PC-9 (cell line): Measurements from ENCODE around the gene SFTA2. TPM values are rescaled to one million over a fixed set of nuclear protein-coding genes. Genes with fewer than 3 reads are reported as not detected.

ENCODE experiments used
- BruUV-seq: library from RNA; stranded (reverse); fragments of 400-500 nt; replicated peaks from 2 replicates; lab custom pipeline; 2021; lab: Mats Ljungman, UMichigan
- CTCF ChIA-PET: fragments of 300-600 bp; sonication (Branson Sonifier 250); formaldehyde crosslinking; loops from one replicate; lab custom pipeline; 2022; ENCODE audit warnings: antibody characterized with exemption; lab: Charles Lee
- POLR2A ChIA-PET: fragments of 300-600 bp; sonication (Branson Sonifier 250); formaldehyde crosslinking; loops from one replicate; lab custom pipeline; 2022; ENCODE audit warnings: antibody characterized with exemption; ENCODE audit not compliant: unreplicated experiment; lab: Charles Lee
- DNase-seq, 2 experiments: peaks; one replicate each; pipeline versions ENCODE4 v3.0.0 to v3.0.0-alpha.2; 2015 to 2022; ENCODE audit warnings: mixed read lengths in 1 of 2
- H2AFZ ChIP-seq: fragments of 200-600 bp; sonication (generic); 2 replicates; pipeline ENCODE4 v1.8.1; 2017; ENCODE audit warnings: antibody characterized with exemption
- H3F3A ChIP-seq: fragments of 200-600 bp; sonication (generic); 2 replicates; pipeline ENCODE4 v1.8.1; 2017; ENCODE audit warnings: antibody characterized with exemption, mild to moderate bottlenecking, low read depth; ENCODE audit not compliant: insufficient read depth
- H3K27ac ChIP-seq: fragments of 200-600 bp; sonication (generic); 2 replicates; pipeline ENCODE4 v1.6.1; 2016; ENCODE audit warnings: mixed run types
- H3K27me3 ChIP-seq: fragments of 200-600 bp; sonication (generic); 2 replicates; pipeline ENCODE4 v1.6.1; 2016; ENCODE audit warnings: low read depth, mixed run types; ENCODE audit not compliant: insufficient read depth
- H3K36me3 ChIP-seq: fragments of 200-600 bp; sonication (generic); 2 replicates; pipeline ENCODE4 v1.6.1; 2016; ENCODE audit warnings: low read depth, mixed run types
- H3K4me1 ChIP-seq: fragments of 200-600 bp; sonication (generic); replicated peaks from 2 replicates; pipeline ENCODE4 v1.6.1; 2016; ENCODE audit warnings: mixed run types; ENCODE audit not compliant: insufficient read depth
- H3K4me2 ChIP-seq: fragments of 200-600 bp; sonication (generic); 2 replicates; pipeline ENCODE4 v1.6.1; 2017; ENCODE audit warnings: mixed run types
- H3K4me3 ChIP-seq: fragments of 200-600 bp; sonication (generic); 2 replicates; pipeline ENCODE4 v1.6.1; 2016; ENCODE audit warnings: mixed run types
- H3K79me2 ChIP-seq: fragments of 200-600 bp; sonication (generic); 2 replicates; pipeline ENCODE4 v1.6.1; 2017; ENCODE audit warnings: low read depth, mixed run types
- H3K9me2 ChIP-seq: fragments of 200-600 bp; sonication (generic); 2 replicates; pipeline ENCODE4 v1.8.1; 2017; ENCODE audit warnings: mild to moderate bottlenecking; ENCODE audit not compliant: insufficient read depth
- H3K9me3 ChIP-seq: fragments of 200-600 bp; sonication (generic); 2 replicates; pipeline ENCODE4 v1.8.1; 2016; ENCODE audit warnings: low read depth; ENCODE audit not compliant: insufficient read depth
- H4K20me1 ChIP-seq: fragments of 200-600 bp; sonication (generic); 2 replicates; pipeline ENCODE4 v1.8.1; 2017; ENCODE audit not compliant: insufficient read depth
- EZH2 ChIP-seq: fragments of 200-600 bp; sonication (generic); IDR thresholded peaks from 2 replicates; pipeline ENCODE4 v1.8.0; 2017; ENCODE audit warnings: antibody characterized with exemption, low read depth
- intact Hi-C: fragments of 100-400 bp; cut with micrococcal nuclease; formaldehyde crosslinking; loops from one replicate; pipeline ENCODE4 v1.10.0; 2022; ENCODE audit not compliant: unreplicated experiment
- total RNA-seq: library from RNA; stranded (reverse); gene quantifications from 2 replicates; pipeline ENCODE4 v1.2.3, GENCODE V29; 2021
- TF ChIP-seq, protein P1 (sequence below): fragments of 200-600 bp; sonication (generic); conservative IDR thresholded peaks from 2 replicates; pipeline ENCODE4 v1.6.1; 2017; ENCODE audit warnings: mixed run types, antibody characterized with exemption, mild to moderate bottlenecking, moderate library complexity

SFTA2 gene
- total RNA-seq, 1 experiment from 2014 or later: 0.72 TPM

DNA sequence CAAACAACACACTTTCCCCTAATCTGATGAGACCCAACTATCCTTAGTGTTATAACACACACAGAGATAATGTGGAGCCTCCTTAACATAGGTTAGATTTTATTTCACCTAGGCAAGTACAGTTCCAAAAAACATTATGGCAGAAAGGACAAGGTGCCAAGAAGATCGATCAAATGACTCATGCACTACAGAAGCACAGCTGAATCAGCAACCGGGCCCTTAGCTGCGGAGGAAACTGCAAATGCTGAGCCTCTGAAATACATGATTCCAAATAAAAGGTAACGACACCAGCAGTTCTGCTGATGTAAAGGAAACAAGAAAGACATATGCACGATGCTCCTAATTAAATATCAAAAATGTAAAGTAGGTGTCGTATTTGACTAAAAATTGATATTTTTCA is 31.7 kb upstream of the SFTA2 start:
- intact Hi-C loops: no loop called here
- Histone ChIP-seq H4K20me1 (no peaks in the 10 kb centered on the region), H3K4me2 (no peak overlapping the region), H3K79me2 (no peaks in the 10 kb centered on the region), H2AFZ (no peak overlapping the region), H3K4me3 (no peak overlapping the region), H3F3A (peaks cover 16% of the 10 kb centered on the region; the same call in 1 of the 2 replicates), H3K9me2 (no peaks in the 10 kb centered on the region), H3K36me3 (no peaks in the 10 kb centered on the region), H3K9me3 (no peaks in the 10 kb centered on the region), H3K27ac (no peak overlapping the region), H3K27me3 (no peaks in the 10 kb centered on the region; the same call in 1 of the 2 replicates), H3K4me1 (0 out of 2 replicates have a peak, but pooled peaks cover 14% of the 10 kb centered on the region)
- TF ChIP-seq EZH2: no peak
- TF ChIP-seq, protein P1, sequence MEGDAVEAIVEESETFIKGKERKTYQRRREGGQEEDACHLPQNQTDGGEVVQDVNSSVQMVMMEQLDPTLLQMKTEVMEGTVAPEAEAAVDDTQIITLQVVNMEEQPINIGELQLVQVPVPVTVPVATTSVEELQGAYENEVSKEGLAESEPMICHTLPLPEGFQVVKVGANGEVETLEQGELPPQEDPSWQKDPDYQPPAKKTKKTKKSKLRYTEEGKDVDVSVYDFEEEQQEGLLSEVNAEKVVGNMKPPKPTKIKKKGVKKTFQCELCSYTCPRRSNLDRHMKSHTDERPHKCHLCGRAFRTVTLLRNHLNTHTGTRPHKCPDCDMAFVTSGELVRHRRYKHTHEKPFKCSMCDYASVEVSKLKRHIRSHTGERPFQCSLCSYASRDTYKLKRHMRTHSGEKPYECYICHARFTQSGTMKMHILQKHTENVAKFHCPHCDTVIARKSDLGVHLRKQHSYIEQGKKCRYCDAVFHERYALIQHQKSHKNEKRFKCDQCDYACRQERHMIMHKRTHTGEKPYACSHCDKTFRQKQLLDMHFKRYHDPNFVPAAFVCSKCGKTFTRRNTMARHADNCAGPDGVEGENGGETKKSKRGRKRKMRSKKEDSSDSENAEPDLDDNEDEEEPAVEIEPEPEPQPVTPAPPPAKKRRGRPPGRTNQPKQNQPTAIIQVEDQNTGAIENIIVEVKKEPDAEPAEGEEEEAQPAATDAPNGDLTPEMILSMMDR: no peak
- BruUV-seq: no TSS peak
- ChIA-PET POLR2A (no interaction called here), CTCF (no interaction called here)
- no peak for DNase-seq

DNA sequence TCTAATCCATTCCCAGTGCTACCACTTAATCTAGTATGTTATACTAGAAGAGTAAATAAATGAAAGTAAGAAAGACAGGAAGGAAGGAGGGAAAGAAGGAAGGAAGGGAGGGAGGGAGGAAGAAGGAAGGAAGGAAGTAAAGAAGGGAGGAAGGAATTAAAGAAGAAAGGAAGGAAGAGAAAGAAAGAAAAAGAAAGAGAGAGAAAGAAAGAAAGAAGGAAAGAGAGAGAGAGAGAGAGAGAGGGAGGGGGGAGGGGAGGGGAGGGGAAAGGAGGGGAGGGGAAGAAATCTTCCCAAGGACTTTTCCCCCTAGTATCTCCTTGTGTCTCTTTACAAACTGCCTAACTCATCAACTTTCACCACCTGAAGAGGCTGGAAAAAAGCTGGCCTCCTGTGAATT is 30.7 kb upstream of the SFTA2 start:
- TF ChIP-seq, protein P1: no peak
- TF ChIP-seq EZH2: no peak

DNA sequence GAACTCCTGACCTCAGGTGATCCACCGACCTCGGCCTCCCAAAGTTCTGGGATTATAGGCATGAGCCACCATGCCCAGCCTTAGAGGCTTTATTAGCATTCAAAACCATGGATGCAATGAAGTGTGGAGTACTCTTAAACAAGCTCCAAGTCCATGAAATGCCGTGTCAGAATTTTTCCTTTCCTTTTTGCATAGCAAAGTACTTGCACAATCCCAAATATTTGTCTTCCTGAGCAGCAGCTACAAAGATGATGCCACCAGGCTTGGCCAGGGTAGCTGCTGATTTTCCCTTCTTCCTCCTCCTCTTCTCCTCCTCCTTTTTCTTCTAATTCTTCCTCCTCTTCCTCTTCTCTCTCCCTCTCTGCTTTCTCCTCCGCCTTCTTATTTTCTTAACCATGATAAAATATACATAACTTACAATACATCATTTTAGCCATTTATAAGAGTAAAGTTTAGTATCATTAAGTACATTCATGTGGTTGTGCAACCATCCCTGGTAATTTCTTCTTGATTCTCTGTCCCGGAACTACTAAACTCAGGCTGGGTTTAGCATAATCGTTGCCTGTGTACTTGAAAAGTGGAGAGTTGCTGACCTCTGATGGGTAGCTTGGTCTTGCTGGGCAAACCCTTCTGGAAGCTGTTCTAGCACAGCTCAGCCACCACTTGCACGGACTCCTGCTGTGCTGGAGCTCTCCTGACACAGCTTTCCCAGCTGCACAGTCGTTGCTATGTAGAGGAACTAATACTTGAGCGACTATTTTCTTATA is 29.1 kb upstream of the SFTA2 start:
- CTCF ChIA-PET: no interaction called here
- no peaks in the 10 kb centered on the region for H3K9me3 ChIP-seq

More for the DNA sequence above, 30.7 kb upstream of the SFTA2 start:
- Histone ChIP-seq H3K4me2 (no peak overlapping the region), H3K27ac (no peak overlapping the region), H3K9me3 (no peaks in the 10 kb centered on the region), H4K20me1 (no peaks in the 10 kb centered on the region), H3K36me3 (no peaks in the 10 kb centered on the region), H3K4me1 (0 out of 2 replicates have a peak, but pooled peaks cover 14% of the 10 kb centered on the region), H3K79me2 (no peaks in the 10 kb centered on the region), H3F3A (peaks cover 17% of the 10 kb centered on the region; the same call in 1 of the 2 replicates), H3K27me3 (no peaks in the 10 kb centered on the region; the same call in 1 of the 2 replicates), H3K9me2 (no peaks in the 10 kb centered on the region), H2AFZ (no peak overlapping the region), H3K4me3 (no peak overlapping the region)
- ChIA-PET POLR2A (no interaction called here), CTCF (no interaction called here)
- BruUV-seq: no TSS peak
- DNase-seq: no peak
- intact Hi-C loops: no loop called here

More for the DNA sequence above, 29.1 kb upstream of the SFTA2 start:
- intact Hi-C loops: no loop called here
- Histone ChIP-seq H3F3A (peaks cover 20% of the 10 kb centered on the region; the same call in 1 of the 2 replicates), H4K20me1 (no peaks in the 10 kb centered on the region), H3K4me2 (0 out of 2 replicates have a peak overlapping the region, but pooled peaks have one; percentile 2), H3K36me3 (no peaks in the 10 kb centered on the region), H3K9me2 (no peaks in the 10 kb centered on the region), H3K79me2 (no peaks in the 10 kb centered on the region), H3K27me3 (no peaks in the 10 kb centered on the region; the same call in 1 of the 2 replicates), H2AFZ (no peak overlapping the region), H3K27ac (no peak overlapping the region), H3K4me3 (no peak overlapping the region), H3K4me1 (peaks cover 21% of the 10 kb centered on the region)
- DNase-seq: peak in 1 of 2 experiments; percentile 53
- BruUV-seq: no TSS peak
- TF ChIP-seq, protein P1: no peak
- TF ChIP-seq EZH2: no peak
- POLR2A ChIA-PET: interaction anchor here (0.7 kb wide), 1 partner anchor 14 kb away, joined by 3 read pairs; no protein-coding TSS in a partner anchor
